Measurements from ENCODE around the gene CDK15. TPM values are rescaled to one million over a fixed set of nuclear protein-coding genes. Genes with fewer than 3 reads are reported as not detected.

Gene CDK15
- total RNA-seq, 6 experiments from 2014 or later, result not detected

DNA sequence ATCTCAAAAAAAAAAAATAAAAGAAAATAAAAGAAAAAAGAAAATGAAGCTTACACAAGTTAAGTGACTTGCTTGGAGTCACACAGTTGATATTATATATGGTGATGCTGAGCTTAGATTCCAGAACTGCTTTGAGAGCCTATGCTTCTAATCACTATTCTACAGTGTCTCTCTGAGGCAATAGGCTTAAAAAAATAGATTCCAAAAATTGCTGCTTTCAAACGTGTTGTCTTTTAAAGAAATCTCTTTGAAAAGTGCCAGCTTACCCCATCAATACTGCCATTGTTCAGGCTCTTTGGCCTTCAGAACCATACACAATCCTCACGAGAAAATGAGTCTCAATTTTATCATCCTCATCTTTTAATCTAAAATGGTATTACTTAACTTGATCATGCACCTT is 102.6 kb downstream of the CDK15 start:
- 50% methylated on average over 2 of the region's 2 CpGs for WGBS (ENCODE audit: insufficient coverage, low coverage, low lambda C conversion rate, missing lambda C conversion rate)
- DNase-seq (no peak), ATAC-seq (no peak)
- Histone ChIP-seq H3K27ac (no peak overlapping the region), H3K27me3 (no peaks in the 10 kb centered on the region), H3K4me3 (no peak overlapping the region), H3K9me3 (no peaks in the 10 kb centered on the region), H3K36me3 (no peaks in the 10 kb centered on the region), H3K4me1 (no peaks in the 10 kb centered on the region)
- TF ChIP-seq POLR2A (IDR thresholded peaks at IDR 0.05), result no peak
- TF ChIP-seq, protein P1, sequence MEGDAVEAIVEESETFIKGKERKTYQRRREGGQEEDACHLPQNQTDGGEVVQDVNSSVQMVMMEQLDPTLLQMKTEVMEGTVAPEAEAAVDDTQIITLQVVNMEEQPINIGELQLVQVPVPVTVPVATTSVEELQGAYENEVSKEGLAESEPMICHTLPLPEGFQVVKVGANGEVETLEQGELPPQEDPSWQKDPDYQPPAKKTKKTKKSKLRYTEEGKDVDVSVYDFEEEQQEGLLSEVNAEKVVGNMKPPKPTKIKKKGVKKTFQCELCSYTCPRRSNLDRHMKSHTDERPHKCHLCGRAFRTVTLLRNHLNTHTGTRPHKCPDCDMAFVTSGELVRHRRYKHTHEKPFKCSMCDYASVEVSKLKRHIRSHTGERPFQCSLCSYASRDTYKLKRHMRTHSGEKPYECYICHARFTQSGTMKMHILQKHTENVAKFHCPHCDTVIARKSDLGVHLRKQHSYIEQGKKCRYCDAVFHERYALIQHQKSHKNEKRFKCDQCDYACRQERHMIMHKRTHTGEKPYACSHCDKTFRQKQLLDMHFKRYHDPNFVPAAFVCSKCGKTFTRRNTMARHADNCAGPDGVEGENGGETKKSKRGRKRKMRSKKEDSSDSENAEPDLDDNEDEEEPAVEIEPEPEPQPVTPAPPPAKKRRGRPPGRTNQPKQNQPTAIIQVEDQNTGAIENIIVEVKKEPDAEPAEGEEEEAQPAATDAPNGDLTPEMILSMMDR (IDR thresholded peaks at IDR 0.05), result no peak
- intact Hi-C loops (cut with DNase I), result no loop called here

DNA sequence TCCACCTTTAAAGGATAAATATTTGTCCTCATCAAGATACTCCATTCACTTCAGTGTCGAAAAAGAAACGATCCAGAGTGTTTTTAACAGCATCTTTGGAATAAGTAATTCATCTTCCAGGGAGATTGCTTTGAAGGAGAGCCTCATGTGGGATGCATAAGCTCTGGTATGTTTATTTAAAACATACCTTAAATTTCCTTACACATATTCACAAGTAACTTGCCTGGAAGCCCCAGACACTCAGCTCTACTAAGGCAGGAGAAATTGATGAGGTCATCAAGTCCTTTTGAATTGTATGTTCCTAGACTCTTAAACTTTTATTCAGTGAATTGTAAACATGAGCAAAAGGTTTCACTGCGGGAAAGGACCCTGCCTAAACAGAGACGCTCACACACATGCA is 103.0 kb downstream of the CDK15 start:
- intact Hi-C loops (cut with DNase I), result no loop called here
- WGBS (ENCODE audit: insufficient coverage, low coverage, low lambda C conversion rate, missing lambda C conversion rate), result 77% methylated on average over 4 of the region's 4 CpGs
- DNase-seq (no peak), ATAC-seq (no peak)
- no peaks in the 10 kb centered on the region for H3K4me1 ChIP-seq
- TF ChIP-seq, protein P1 (IDR thresholded peaks at IDR 0.05), result no peak
- no peak for TF ChIP-seq POLR2A (IDR thresholded peaks at IDR 0.05)
- no peaks in the 10 kb centered on the region for H3K27me3 ChIP-seq
- H3K27ac ChIP-seq, result no peak overlapping the region
- H3K36me3 ChIP-seq, result no peaks in the 10 kb centered on the region
- no peak overlapping the region for H3K4me3 ChIP-seq
- H3K9me3 ChIP-seq, result no peaks in the 10 kb centered on the region

DNA sequence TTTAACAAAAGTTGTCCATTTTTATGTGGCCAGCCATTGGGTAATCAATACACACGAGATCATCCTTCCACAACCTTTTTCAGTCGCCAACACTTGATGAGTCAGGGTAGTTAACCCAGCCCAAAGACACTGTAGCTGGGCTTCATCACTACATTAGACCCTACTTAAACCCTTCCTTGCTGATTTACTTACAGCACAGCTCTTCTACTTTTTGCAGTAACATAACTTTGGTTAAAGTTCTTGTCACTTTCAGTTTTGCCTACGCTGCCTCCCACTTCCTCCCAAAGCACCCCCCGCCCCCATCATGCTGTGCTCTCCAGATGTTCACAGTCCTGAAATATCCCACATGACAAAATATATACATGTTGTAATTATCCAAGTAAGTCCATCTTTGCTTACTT is 103.6 kb downstream of the CDK15 start:
- H3K27ac ChIP-seq, result no peak overlapping the region
- TF ChIP-seq POLR2A (IDR thresholded peaks at IDR 0.05), result no peak
- TF ChIP-seq, protein P1 (IDR thresholded peaks at IDR 0.05), result no peak
- no peak overlapping the region for H3K4me3 ChIP-seq
- intact Hi-C loops (cut with DNase I), result no loop called here
- no peaks in the 10 kb centered on the region for H3K36me3 ChIP-seq
- no peaks in the 10 kb centered on the region for H3K27me3 ChIP-seq
- H3K4me1 ChIP-seq, result no peaks in the 10 kb centered on the region
- ATAC-seq (peak in 1 of 4 donors; percentile 14), DNase-seq (no peak)
- no peaks in the 10 kb centered on the region for H3K9me3 ChIP-seq
- 33% methylated on average over 4 of the region's 4 CpGs for WGBS (ENCODE audit: insufficient coverage, low coverage, low lambda C conversion rate, missing lambda C conversion rate)

DNA sequence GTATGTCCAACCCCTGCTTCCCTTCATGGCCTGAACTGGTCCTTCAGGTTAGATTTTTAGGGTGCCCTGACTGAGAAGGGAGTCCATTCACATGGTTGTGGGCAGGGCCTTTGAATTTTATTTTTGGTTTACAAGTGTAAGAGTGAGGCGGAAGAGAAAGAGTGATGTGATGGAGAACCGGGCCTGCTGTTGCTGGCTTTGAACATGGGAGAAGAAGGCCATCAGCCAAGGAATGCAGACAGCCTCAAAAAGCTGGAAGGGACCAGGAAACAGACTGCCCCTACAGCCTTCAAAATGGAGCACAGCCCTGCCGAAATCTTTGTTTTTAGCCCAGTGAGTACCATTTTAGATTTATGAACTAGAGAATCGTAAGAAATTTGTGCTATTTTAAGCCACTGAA is 105.0 kb downstream of the CDK15 start:
- Histone ChIP-seq H3K4me3 (no peak overlapping the region), H3K9me3 (no peaks in the 10 kb centered on the region), H3K4me1 (no peaks in the 10 kb centered on the region), H3K36me3 (no peaks in the 10 kb centered on the region), H3K27ac (no peak overlapping the region), H3K27me3 (no peaks in the 10 kb centered on the region)
- ATAC-seq (no peak), DNase-seq (no peak)
- TF ChIP-seq, protein P1 (IDR thresholded peaks at IDR 0.05), result no peak
- TF ChIP-seq POLR2A (IDR thresholded peaks at IDR 0.05), result no peak
- 55% methylated on average over 3 of the region's 4 CpGs for WGBS (ENCODE audit: insufficient coverage, low coverage, low lambda C conversion rate, missing lambda C conversion rate)
- intact Hi-C loops (cut with DNase I), result no loop called here

DNA sequence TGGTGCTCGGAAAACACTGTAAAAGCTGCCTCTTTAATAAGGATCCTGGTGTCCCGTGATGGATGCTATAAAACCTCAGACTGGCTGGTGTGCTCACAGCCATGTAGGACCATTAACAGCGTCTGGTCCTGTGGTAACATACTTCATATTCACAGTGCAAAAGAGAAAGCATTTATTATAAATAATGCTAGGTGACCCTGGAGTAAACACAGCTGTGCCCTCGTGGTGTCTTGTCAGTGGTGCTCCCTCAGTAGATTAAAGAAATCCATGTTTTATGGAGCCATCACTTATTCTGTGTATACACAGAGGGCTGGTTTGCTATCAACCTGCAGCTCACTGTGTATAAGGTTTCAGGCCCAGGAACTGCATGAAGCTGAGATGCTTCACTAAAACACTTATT is 106.9 kb downstream of the CDK15 start:
- intact Hi-C loops (cut with DNase I), result no loop called here
- Histone ChIP-seq H3K36me3 (no peaks in the 10 kb centered on the region), H3K9me3 (no peaks in the 10 kb centered on the region), H3K27me3 (no peaks in the 10 kb centered on the region), H3K27ac (no peak overlapping the region), H3K4me3 (no peak overlapping the region), H3K4me1 (no peaks in the 10 kb centered on the region)
- DNase-seq (no peak), ATAC-seq (no peak)
- WGBS (ENCODE audit: insufficient coverage, low coverage, low lambda C conversion rate, missing lambda C conversion rate), result 66% methylated on average over 3 of the region's 4 CpGs
- TF ChIP-seq, protein P1 (IDR thresholded peaks at IDR 0.05), result no peak
- TF ChIP-seq POLR2A (IDR thresholded peaks at IDR 0.05), result no peak

Data from right lobe of liver (tissue), 6 donors.